Measurements from ENCODE around the gene DYTN. TPM values are rescaled to one million over a fixed set of nuclear protein-coding genes. Genes with fewer than 3 reads are reported as not detected.

Gene DYTN
- total RNA-seq, 1 experiment from 2014 or later = not detected

DNA sequence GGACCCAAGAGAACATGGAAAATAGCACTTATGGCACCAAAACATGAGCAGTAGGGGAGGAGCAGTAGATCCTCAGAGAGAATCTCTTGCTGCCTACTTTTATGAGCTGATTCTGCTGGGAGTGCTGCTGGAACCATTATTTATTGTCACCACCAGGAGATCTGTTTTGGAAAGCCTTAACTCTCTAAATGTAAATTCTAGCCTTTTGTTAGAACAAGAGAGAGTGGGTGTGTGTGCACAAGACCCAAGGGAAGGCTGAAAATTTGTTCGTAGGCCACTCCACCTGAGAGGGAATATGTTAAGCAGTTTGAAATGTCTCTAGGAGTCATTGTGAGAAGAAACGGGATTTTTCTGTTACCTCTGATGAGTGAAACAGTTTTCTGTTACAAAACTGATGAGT is 92.1 kb downstream of the DYTN start:
- H3K9me3 ChIP-seq (ENCODE audit: control insufficient read depth in 1 of 2, insufficient read depth in 1 of 2, low read depth in 1 of 2, low read length in 2 of 2) = no peaks in the 10 kb centered on the region
- no peaks in the 10 kb centered on the region for H3K9me2 ChIP-seq (ENCODE audit: insufficient read depth)
- H4K20me1 ChIP-seq (ENCODE audit: insufficient read depth) = no peaks in the 10 kb centered on the region
- ChIA-PET POLR2A (no interaction called here), CTCF (no interaction called here), RAD21 (ENCODE audit: low non-redundant PET in 1 of 2, low total read pairs in 2 of 2, uncharacterized antibody in 2 of 2, unreplicated experiment in 2 of 2) (no interaction called here)
- no peaks in the 10 kb centered on the region for H3K27me3 ChIP-seq (ENCODE audit: insufficient read depth, low read length)
- H2AFZ ChIP-seq (ENCODE audit: low read depth, low read length, poor library complexity, severe bottlenecking) = no peak overlapping the region
- no peak overlapping the region for H3K4me3 ChIP-seq (replicated peaks in 1 of 2; ENCODE audit: low read depth in 1 of 2, low read length in 2 of 2)
- H3K36me3 ChIP-seq (ENCODE audit: control insufficient read depth in 1 of 2, insufficient read depth in 2 of 2, low read length in 2 of 2) = no peaks in the 10 kb centered on the region
- no peak overlapping the region for H3K4me2 ChIP-seq (ENCODE audit: low read length)
- no peak for ATAC-seq
- H3K4me1 ChIP-seq (ENCODE audit: control insufficient read depth in 1 of 2, insufficient read depth in 2 of 2, low read length in 2 of 2) = no peaks in the 10 kb centered on the region
- no peak overlapping the region for H3K9ac ChIP-seq (ENCODE audit: low read length)
- no peak for DNase-seq (ENCODE audit: low read depth, low spot score)
- no peak overlapping the region for H3K27ac ChIP-seq (ENCODE audit: low read depth, low read length)
- H3K79me2 ChIP-seq (ENCODE audit: insufficient read depth, low read length) = no peaks in the 10 kb centered on the region
- intact Hi-C loops (cut with micrococcal nuclease) = no loop called here
- TF ChIP-seq YY1 (IDR thresholded peaks at IDR 0.05; ENCODE audit: extremely low read depth, insufficient replicate concordance, low read depth, low read length) (no peak), EZH2phosphoT487 (IDR thresholded peaks at IDR 0.05; ENCODE audit: borderline replicate concordance) (no peak), JUND (IDR thresholded peaks at IDR 0.05) (no peak), ZFX (IDR thresholded peaks at IDR 0.05) (no peak), ZNF274 (IDR thresholded peaks at IDR 0.05; ENCODE audit: low read depth, low read length) (no peak)
- BruUV-seq (replicated peaks) = no TSS peak

DNA sequence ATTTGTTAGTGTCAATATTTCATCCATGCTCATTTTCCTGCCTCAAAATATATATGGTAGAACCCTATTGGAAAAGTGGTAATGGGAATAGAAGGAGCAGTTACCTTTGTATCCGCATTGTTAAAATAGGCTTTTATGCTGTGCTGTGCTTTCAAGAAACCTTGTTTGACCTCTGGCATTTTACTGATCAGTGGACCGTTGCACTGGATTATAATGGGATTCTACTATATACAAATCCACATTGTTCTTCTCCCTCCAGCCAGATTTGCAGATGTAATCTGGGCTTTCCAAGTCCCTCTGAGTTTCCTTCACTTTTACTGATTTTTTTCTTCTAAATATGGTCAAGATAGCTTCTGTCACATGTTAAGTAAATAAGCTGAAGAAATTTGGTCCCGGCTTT is 99.2 kb downstream of the DYTN start:
- DNase-seq (ENCODE audit: low read depth, low spot score) (no peak), ATAC-seq (no peak)
- ChIA-PET POLR2A (no interaction called here), CTCF (no interaction called here), RAD21 (ENCODE audit: low non-redundant PET in 1 of 2, low total read pairs in 2 of 2, uncharacterized antibody in 2 of 2, unreplicated experiment in 2 of 2) (no interaction called here)
- H3K9me3 ChIP-seq (ENCODE audit: control insufficient read depth in 1 of 2, insufficient read depth in 1 of 2, low read depth in 1 of 2, low read length in 2 of 2) = no peaks in the 10 kb centered on the region
- no peak overlapping the region for H2AFZ ChIP-seq (ENCODE audit: low read depth, low read length, poor library complexity, severe bottlenecking)
- no peaks in the 10 kb centered on the region for H3K36me3 ChIP-seq (ENCODE audit: control insufficient read depth in 1 of 2, insufficient read depth in 2 of 2, low read length in 2 of 2)
- H3K4me3 ChIP-seq (replicated peaks in 1 of 2; ENCODE audit: low read depth in 1 of 2, low read length in 2 of 2) = no peak overlapping the region
- no peaks in the 10 kb centered on the region for H4K20me1 ChIP-seq (ENCODE audit: insufficient read depth)
- peaks cover 0 to 4% of the 10 kb centered on the region in 2 experiments; a peak in 1 of 4 replicates for H3K4me1 ChIP-seq (ENCODE audit: control insufficient read depth in 1 of 2, insufficient read depth in 2 of 2, low read length in 2 of 2)
- no TSS peak for BruUV-seq (replicated peaks)
- intact Hi-C loops (cut with micrococcal nuclease) = no loop called here
- H3K79me2 ChIP-seq (ENCODE audit: insufficient read depth, low read length) = no peaks in the 10 kb centered on the region
- no peaks in the 10 kb centered on the region for H3K27me3 ChIP-seq (ENCODE audit: insufficient read depth, low read length)
- H3K9me2 ChIP-seq (ENCODE audit: insufficient read depth) = no peaks in the 10 kb centered on the region
- H3K9ac ChIP-seq (ENCODE audit: low read length) = no peak overlapping the region
- H3K27ac ChIP-seq (ENCODE audit: low read depth, low read length) = no peak overlapping the region
- no peak for TF ChIP-seq FOSL1 (IDR thresholded peaks at IDR 0.05; ENCODE audit: low read depth)
- TF ChIP-seq SP1 (IDR thresholded peaks at IDR 0.05; ENCODE audit: low read depth) = no peak
- no peak for TF ChIP-seq ZNF274 (IDR thresholded peaks at IDR 0.05; ENCODE audit: low read depth, low read length)
- TF ChIP-seq, protein P1, sequence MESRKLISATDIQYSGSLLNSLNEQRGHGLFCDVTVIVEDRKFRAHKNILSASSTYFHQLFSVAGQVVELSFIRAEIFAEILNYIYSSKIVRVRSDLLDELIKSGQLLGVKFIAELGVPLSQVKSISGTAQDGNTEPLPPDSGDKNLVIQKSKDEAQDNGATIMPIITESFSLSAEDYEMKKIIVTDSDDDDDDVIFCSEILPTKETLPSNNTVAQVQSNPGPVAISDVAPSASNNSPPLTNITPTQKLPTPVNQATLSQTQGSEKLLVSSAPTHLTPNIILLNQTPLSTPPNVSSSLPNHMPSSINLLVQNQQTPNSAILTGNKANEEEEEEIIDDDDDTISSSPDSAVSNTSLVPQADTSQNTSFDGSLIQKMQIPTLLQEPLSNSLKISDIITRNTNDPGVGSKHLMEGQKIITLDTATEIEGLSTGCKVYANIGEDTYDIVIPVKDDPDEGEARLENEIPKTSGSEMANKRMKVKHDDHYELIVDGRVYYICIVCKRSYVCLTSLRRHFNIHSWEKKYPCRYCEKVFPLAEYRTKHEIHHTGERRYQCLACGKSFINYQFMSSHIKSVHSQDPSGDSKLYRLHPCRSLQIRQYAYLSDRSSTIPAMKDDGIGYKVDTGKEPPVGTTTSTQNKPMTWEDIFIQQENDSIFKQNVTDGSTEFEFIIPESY (IDR thresholded peaks at IDR 0.05; ENCODE audit: extremely low read depth, insufficient replicate concordance, low read length) = no peak
- no peak for TF ChIP-seq EZH2phosphoT487 (IDR thresholded peaks at IDR 0.05; ENCODE audit: borderline replicate concordance)
- TF ChIP-seq POLR2AphosphoS5 (IDR thresholded peaks at IDR 0.05; ENCODE audit: low read depth, low read length) = no peak
- no peak for TF ChIP-seq CBX3 (IDR thresholded peaks at IDR 0.05; ENCODE audit: low read depth)
- no peak for TF ChIP-seq SIN3A (IDR thresholded peaks at IDR 0.05; ENCODE audit: low read depth)
- H3K4me2 ChIP-seq (ENCODE audit: low read length) = no peak overlapping the region

Data from HCT116 (cell line).